GM18870 (cell line): ENCODE results near the gene PCTP.

Source experiments
- ATAC-seq: cut with Tn5 transposase; IDR thresholded peaks from one replicate; pipeline ENCODE4 v1.9.1; 2021; ENCODE audit warnings: moderate library complexity; ENCODE audit not compliant: unreplicated experiment

Gene PCTP

GRCh38 chr17:55750750-55751657 lies at the start of gene PCTP:
Gene PCTP (plus strand): TSS chr17:55751051. CDS start chr17:55751104, 53 bp downstream.
- peak; percentile 95 for ATAC-seq

GRCh38 chr17:55702150-55702549 lies 48.7 kb upstream of the PCTP start:
- no peak for ATAC-seq

GRCh38 chr17:55704401-55704800 lies 46.5 kb upstream of the PCTP start:
- ATAC-seq, result no peak

GRCh38 chr17:55705847-55706246 lies 45.0 kb upstream of the PCTP start:
- ATAC-seq, result peak; percentile 97

GRCh38 chr17:55706808-55707773 lies 43.8 kb upstream of the PCTP start:
- no peak for ATAC-seq

- ATAC-seq, result no peak
Measured at GRCh38 chr17:55708175-55708974, 42.5 kb upstream of the PCTP start.

- no peak for ATAC-seq
Measured at GRCh38 chr17:55709440-55709839, 41.4 kb upstream of the PCTP start.

GRCh38 chr17:55709984-55710383 lies 40.9 kb upstream of the PCTP start:
- ATAC-seq, result no peak

- ATAC-seq, result no peak
Measured at GRCh38 chr17:55710410-55710809, 40.4 kb upstream of the PCTP start.

- ATAC-seq, result no peak
Measured at GRCh38 chr17:55710829-55711496, 39.9 kb upstream of the PCTP start.

- no peak for ATAC-seq
Measured at GRCh38 chr17:55717432-55717831, 33.4 kb upstream of the PCTP start.

GRCh38 chr17:55717898-55718735 lies 32.7 kb upstream of the PCTP start:
- ATAC-seq, result no peak

GRCh38 chr17:55720919-55721836 lies 29.7 kb upstream of the PCTP start:
- ATAC-seq, result no peak

GRCh38 chr17:55722016-55722736 lies 28.7 kb upstream of the PCTP start:
- ATAC-seq, result no peak

- ATAC-seq, result no peak
Measured at GRCh38 chr17:55722742-55723487, 27.9 kb upstream of the PCTP start, which contains the start of gene TMEM100. Gene TMEM100 (minus strand): TSS chr17:55722864. CDS start chr17:55721070, 1,794 bp downstream.

GRCh38 chr17:55723488-55723848 lies 27.4 kb upstream of the PCTP start:
- no peak for ATAC-seq

- ATAC-seq, result no peak
Measured at GRCh38 chr17:55726440-55726839, 24.4 kb upstream of the PCTP start.
